RPMI7951 (cell line): Measurements from ENCODE around the gene SLC13A5. TPM values are rescaled to one million over a fixed set of nuclear protein-coding genes. Genes with fewer than 3 reads are reported as not detected.

Experiments
- DNase-seq: peaks from one replicate; pipeline ENCODE4 v3.0.0-alpha.2; 2012; ENCODE audit warnings: low read depth
- total RNA-seq: library from RNA; depleted of rRNA; stranded (reverse); fragments of >200 nt; shearing (Covaris generic); gene quantifications from 2 replicates; pipeline ENCODE4 v1.2.3, GENCODE V29; 2014; rRNA removed

Gene SLC13A5
- total RNA-seq, 1 experiment from 2014 or later: not detected

DNA sequence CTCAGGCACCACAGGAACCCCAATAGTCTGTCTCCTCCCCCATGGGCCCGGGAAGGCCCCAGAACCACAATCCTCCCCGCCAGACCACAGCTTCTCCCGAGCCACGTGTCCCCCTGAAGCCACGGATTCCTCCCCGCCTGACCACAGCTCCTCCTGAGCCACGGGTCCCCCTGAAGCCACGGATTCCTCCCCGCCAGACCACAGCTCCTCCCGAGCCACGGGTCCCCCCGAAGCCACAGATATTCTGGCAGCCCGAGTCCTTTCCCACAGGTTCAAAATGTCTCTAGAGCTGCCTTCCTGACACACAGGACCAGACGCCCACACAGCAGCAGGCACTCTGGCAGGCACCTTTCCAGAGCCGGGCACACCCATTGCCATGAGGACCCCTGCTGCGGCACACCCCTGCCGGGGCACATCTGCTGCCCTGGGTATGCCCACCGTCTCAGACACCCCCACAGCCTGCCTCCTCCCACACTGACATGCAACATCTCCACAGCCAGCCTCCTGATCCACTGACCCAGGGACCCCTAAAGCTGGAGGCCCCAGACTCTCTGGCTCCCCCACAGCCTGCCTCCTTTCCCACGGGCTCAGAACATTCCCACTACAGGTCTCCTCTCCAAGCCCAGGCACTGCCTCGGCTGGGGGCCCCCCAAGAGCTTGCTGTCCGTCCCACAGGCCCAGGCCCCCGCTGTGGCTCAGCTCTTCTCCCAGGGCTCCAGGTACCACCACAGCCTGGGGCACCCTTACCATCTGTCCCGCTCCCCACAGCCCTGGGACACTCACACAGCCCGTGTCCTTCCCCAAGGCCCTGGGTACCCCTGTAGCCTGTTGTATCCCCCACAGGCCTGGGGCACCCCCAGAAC is 74.9 kb downstream of the SLC13A5 start:
- no peak for DNase-seq

DNA sequence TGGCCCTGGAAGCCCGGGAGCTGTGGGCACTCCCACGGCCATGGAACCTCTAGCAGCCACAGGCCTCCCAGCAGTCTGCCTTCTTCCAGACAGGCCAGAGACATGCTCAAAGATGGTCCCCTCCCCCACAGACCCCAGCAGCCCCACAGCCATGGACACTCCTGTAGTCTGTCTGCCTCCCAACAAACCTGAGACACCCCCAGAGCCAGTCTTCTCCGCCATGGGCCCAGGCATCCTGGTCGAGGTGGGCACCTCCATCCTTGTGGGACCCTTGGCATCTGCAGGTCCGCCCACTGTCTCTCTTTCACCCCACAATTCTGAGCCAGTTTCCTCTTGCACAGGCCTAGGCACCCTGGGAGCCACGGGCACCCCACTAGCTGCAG is 75.7 kb downstream of the SLC13A5 start:
- DNase-seq: no peak

GRCh38 chr17:6636616-6637457 is 76.3 kb downstream of the SLC13A5 start:
- no peak for DNase-seq

- no peak for DNase-seq
Observed at GRCh38 chr17:6636105-6636504, 77.1 kb downstream of the SLC13A5 start.

Other genes with a start within 250 kb of the SLC13A5 start
- 0.10 and 0.12 TPM in 2 replicates for gene PITPNM3, start 156.8 kb downstream of the SLC13A5 start, total RNA-seq
- gene KIAA0753, start 72.7 kb downstream of the SLC13A5 start, total RNA-seq: 8.7 and 10.8 TPM in 2 replicates
- gene TXNDC17, start 72.3 kb downstream of the SLC13A5 start, total RNA-seq: 231 and 340 TPM in 2 replicates
- gene MED31, start 61.8 kb downstream of the SLC13A5 start, total RNA-seq: 20.3 and 24.5 TPM in 2 replicates
- gene C17orf100, start 61.6 kb downstream of the SLC13A5 start, total RNA-seq: 0.12 and 0.39 TPM in 2 replicates
- gene XAF1, start 42.7 kb upstream of the SLC13A5 start, total RNA-seq: 18.0 and 28.1 TPM in 2 replicates
- gene FBXO39, start 62.8 kb upstream of the SLC13A5 start, total RNA-seq: not detected in 2 replicates
- gene TEKT1, start 118.4 kb upstream of the SLC13A5 start, total RNA-seq: not detected in 2 replicates